K562 (cell line): Measurements from ENCODE around the gene CDK9. TPM values are rescaled to one million over a fixed set of nuclear protein-coding genes. Genes with fewer than 3 reads are reported as not detected.

Experiments
- BDP1 ChIP-seq: IDR thresholded peaks from 3 replicates; pipeline ENCODE4 v1.6.1; 2011; ENCODE audit not compliant: insufficient read length, insufficient read depth
- CBX8 ChIP-seq: fragments of 200-600 bp; sonication (generic); IDR thresholded peaks from 2 replicates; pipeline ENCODE4 v1.6.1; 2012; ENCODE audit warnings: borderline replicate concordance, mixed run types, low read depth, mild to moderate bottlenecking, moderate library complexity, mixed read lengths, low read length, control low read depth, inconsistent platforms; ENCODE audit not compliant: poor library complexity, severe bottlenecking; ENCODE audit errors: extremely low read depth
- CXXC5 ChIP-seq: fragments of 250-450 bp; sonication (Bioruptor Pico); IDR thresholded peaks from 2 replicates; pipeline ENCODE4 v1.8.0; 2022; ENCODE audit warnings: inconsistent platforms, mild to moderate bottlenecking, moderate library complexity
- DACH1 ChIP-seq: fragments of 450-650 bp; IDR thresholded peaks from 2 replicates; pipeline ENCODE4 v1.6.1; 2018; ENCODE audit not compliant: partially characterized antibody
- E2F3 ChIP-seq: fragments of 250-450 bp; sonication (Bioruptor Pico); IDR thresholded peaks from 2 replicates; pipeline ENCODE4 v1.4.0; 2020; ENCODE audit warnings: mild to moderate bottlenecking
- ESRRB ChIP-seq: fragments of 250-450 bp; sonication (Bioruptor Pico); IDR thresholded peaks from 2 replicates; pipeline ENCODE4 v1.5.0; 2020; ENCODE audit warnings: mild to moderate bottlenecking, moderate library complexity, borderline replicate concordance
- FIP1L1 ChIP-seq: fragments of 200-400 bp; formaldehyde crosslinking; IDR thresholded peaks from 2 replicates; pipeline ENCODE4 v1.6.1; 2018; ENCODE audit warnings: mild to moderate bottlenecking, low read depth, low read length; ENCODE audit not compliant: poor library complexity, severe bottlenecking
- GTF2F1 ChIP-seq: IDR thresholded peaks from 2 replicates; pipeline ENCODE4 v1.6.1; 2011; ENCODE audit warnings: low read depth, low read length, improper control_type of control experiment
- HDAC1 ChIP-seq, 2 experiments: fragments of 450-650 bp; IDR thresholded peaks; 2 replicates each; pipeline ENCODE4 v1.6.1; 2016 to 2017; ENCODE audit warnings: inconsistent platforms in 1 of 2, mild to moderate bottlenecking in 1 of 2, moderate library complexity in 1 of 2
- MCM7 ChIP-seq, 2 experiments: fragments of 450-650 bp; IDR thresholded peaks; 2 replicates each; pipeline ENCODE4 v1.6.1; 2016 to 2018
- MEIS2 ChIP-seq: fragments of 450-650 bp; IDR thresholded peaks from 2 replicates; pipeline ENCODE4 v1.6.1; 2014; ENCODE audit warnings: mild to moderate bottlenecking; ENCODE audit not compliant: partially characterized antibody
- NCOR1 ChIP-seq: fragments of 450-650 bp; IDR thresholded peaks from 2 replicates; pipeline ENCODE4 v1.6.1; 2016; ENCODE audit warnings: mild to moderate bottlenecking, moderate library complexity
- NEUROD1 ChIP-seq: fragments of 150-350 bp; IDR thresholded peaks from 2 replicates; pipeline ENCODE4 v1.6.1; 2014; ENCODE audit warnings: borderline replicate concordance, low read length, low read depth; ENCODE audit not compliant: partially characterized antibody
- PHF8 ChIP-seq: fragments of 200-600 bp; sonication (generic); IDR thresholded peaks from 2 replicates; pipeline ENCODE4 v1.6.1; 2012; ENCODE audit warnings: mixed run types, mild to moderate bottlenecking, inconsistent platforms, low read length, moderate library complexity, borderline replicate concordance
- POLR3G ChIP-seq: IDR thresholded peaks from 2 replicates; pipeline ENCODE4 v1.6.1; 2011; ENCODE audit not compliant: insufficient read length, insufficient replicate concordance; ENCODE audit errors: extremely low read depth
- PYGO2 ChIP-seq: fragments of 450-650 bp; IDR thresholded peaks from 2 replicates; pipeline ENCODE4 v1.6.1; 2016; ENCODE audit warnings: mild to moderate bottlenecking, missing genetic modification characterization, moderate library complexity, missing compliant biosample characterization
- SMAD4 ChIP-seq: fragments of 250-450 bp; sonication (Bioruptor Pico); conservative IDR thresholded peaks from 2 replicates; pipeline ENCODE4 v1.8.0; 2021; ENCODE audit warnings: inconsistent platforms, mild to moderate bottlenecking, moderate library complexity
- TSC22D4 ChIP-seq: fragments of 450-650 bp; IDR thresholded peaks from 2 replicates; pipeline ENCODE4 v1.6.1; 2016; ENCODE audit warnings: missing genetic modification characterization, missing biosample characterization, control low read depth
- XRCC3 ChIP-seq: fragments of 450-650 bp; IDR thresholded peaks from 2 replicates; pipeline ENCODE4 v1.6.1; 2017; ENCODE audit warnings: mild to moderate bottlenecking, moderate library complexity
- ZFP36 ChIP-seq: fragments of 150-350 bp; IDR thresholded peaks from 2 replicates; pipeline ENCODE4 v1.6.1; 2018; ENCODE audit warnings: low read length, low read depth; ENCODE audit not compliant: partially characterized antibody
- ZKSCAN1 ChIP-seq: fragments of 150-350 bp; IDR thresholded peaks from 2 replicates; pipeline ENCODE4 v1.6.1; 2016; ENCODE audit warnings: low read depth, low read length
- ZNF121 ChIP-seq: sonication (generic); formaldehyde crosslinking; conservative IDR thresholded peaks from 2 replicates; pipeline ENCODE4 v1.8.0; 2022; ENCODE audit warnings: missing genetic modification reagents
- ZNF124 ChIP-seq: sonication (generic); formaldehyde crosslinking; IDR thresholded peaks from 2 replicates; pipeline ENCODE4 v1.8.1; 2022; ENCODE audit warnings: missing genetic modification reagents
- polyA plus RNA-seq, 8 experiments: library from polyadenylated mRNA; depleted of rRNA in 4 of 8; stranded (reverse) in 5 of 8; unstranded in 3 of 8; fragments of >200 nt; fragmentation: Nextera tagmentation in 2 of 8; fragmentation: Illumina TruSeq in 1 of 8; extraction: Ambion mirVana in 2 of 8; extraction: Trizol in 1 of 8; gene quantifications; 2 replicates each; pipeline versions ENCODE4 v1.2.1 to v1.2.3, GENCODE V29; 2011 to 2014; ENCODE audit warnings: inconsistent platforms in 1 of 8, missing spikeins in 1 of 8
- total RNA-seq, 7 experiments: library from RNA; depleted of rRNA in 6 of 7; stranded (reverse); fragments of >200 nt in 6 of 7; fragmentation: Illumina TruSeq in 2 of 7; extraction: Trizol in 2 of 7; gene quantifications; 2 replicates each; pipeline versions ENCODE4 v1.2.1 to v1.2.3, GENCODE V29; 2011 to 2021; ENCODE audit warnings: low replicate concordance in 1 of 7
- TF ChIP-seq, protein P1 (sequence below): sonication (generic); IDR thresholded peaks from 2 replicates; pipeline ENCODE4 v1.6.1; 2016
- TF ChIP-seq, protein P2 (sequence below): fragments of 450-650 bp; IDR thresholded peaks from 2 replicates; pipeline ENCODE4 v1.6.1; 2016

The CDK9 gene
- total and polyA plus RNA-seq, 9 of the 15 experiments (the other 6 are each of a cell fraction or from before 2014, with no cell fraction given), result 4.2 to 78.6 (median 33.0) TPM

DNA sequence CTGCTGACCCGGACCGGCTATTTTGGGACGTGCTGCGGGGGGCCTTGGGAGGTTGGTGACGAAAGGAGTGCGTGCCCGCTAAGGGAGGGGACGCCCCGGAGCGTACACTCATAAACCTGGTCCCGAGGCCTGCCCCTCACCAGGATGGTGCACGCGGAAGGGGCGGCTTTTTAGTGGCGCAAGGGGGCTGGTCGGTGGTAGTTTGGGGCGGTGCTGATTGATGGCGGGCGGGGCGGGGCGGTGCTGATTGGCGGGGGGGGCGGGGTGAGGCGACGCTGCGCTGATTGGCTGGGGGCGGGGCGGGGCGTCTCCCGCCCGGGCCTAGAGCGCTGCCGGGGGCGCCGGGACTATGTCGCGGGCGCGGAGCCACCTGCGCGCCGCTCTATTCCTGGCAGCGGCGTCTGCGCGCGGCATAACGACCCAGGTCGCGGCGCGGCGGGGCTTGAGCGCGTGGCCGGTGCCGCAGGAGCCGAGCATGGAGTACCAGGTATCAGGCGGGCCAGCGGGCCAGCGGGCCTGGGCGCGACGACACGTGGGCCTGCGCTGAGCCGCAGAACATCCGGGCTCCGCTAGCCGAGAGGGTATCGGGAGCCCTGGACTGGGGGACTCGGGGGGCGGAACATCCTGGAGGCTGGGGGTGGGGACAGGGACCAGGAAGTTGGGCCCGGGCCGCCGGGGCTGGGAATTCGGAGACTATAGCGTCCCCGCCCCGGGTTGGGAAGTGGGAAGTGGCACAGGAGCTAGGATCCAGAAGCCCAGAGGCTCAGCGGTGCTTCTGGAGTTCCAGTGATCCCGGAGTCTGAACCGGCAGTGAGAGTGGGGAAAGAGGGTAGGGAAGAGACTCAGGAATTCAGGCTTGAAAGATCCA, 17.0 kb downstream of the CDK9 start, which contains the start of gene FPGS (continued):
- TF ChIP-seq GTF2F1 (0 out of 2 replicates have a peak, but pooled peaks have one; percentile 45), PHF8 (peak; percentile 93; the same call in 1 of the 2 replicates), SMAD4 (CRISPR knock-in tag) (peak; percentile 71; the same call in 1 of the 2 replicates), ZKSCAN1 (0 out of 2 replicates have a peak, but pooled peaks have one; percentile 18), NEUROD1 (peak; percentile 43), MEIS2 (peak; percentile 37), HDAC1 (IDR thresholded peaks at IDR 0.05) (peak; percentile 87 to 98; a peak in 3 of 4 replicates), PYGO2 (tag) (no peak), ESRRB (CRISPR knock-in tag) (no peak), CXXC5 (CRISPR knock-in tag) (peak; percentile 90), ZNF121 (no peak), DACH1 (peak; percentile 4), NCOR1 (no peak), FIP1L1 (peak; percentile 83), MCM7 (IDR thresholded peaks at IDR 0.05) (no peak), XRCC3 (no peak), ZNF124 (CRISPR knock-in tag) (no peak), E2F3 (CRISPR knock-in tag) (peak; percentile 72; the same call in 1 of the 2 replicates), BDP1 (no peak), TSC22D4 (tag) (no peak), CBX8 (no peak), POLR3G (no peak), ZFP36 (no peak)
- TF ChIP-seq, protein P1, sequence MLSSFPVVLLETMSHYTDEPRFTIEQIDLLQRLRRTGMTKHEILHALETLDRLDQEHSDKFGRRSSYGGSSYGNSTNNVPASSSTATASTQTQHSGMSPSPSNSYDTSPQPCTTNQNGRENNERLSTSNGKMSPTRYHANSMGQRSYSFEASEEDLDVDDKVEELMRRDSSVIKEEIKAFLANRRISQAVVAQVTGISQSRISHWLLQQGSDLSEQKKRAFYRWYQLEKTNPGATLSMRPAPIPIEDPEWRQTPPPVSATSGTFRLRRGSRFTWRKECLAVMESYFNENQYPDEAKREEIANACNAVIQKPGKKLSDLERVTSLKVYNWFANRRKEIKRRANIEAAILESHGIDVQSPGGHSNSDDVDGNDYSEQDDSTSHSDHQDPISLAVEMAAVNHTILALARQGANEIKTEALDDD, result no peak
- TF ChIP-seq, protein P2, sequence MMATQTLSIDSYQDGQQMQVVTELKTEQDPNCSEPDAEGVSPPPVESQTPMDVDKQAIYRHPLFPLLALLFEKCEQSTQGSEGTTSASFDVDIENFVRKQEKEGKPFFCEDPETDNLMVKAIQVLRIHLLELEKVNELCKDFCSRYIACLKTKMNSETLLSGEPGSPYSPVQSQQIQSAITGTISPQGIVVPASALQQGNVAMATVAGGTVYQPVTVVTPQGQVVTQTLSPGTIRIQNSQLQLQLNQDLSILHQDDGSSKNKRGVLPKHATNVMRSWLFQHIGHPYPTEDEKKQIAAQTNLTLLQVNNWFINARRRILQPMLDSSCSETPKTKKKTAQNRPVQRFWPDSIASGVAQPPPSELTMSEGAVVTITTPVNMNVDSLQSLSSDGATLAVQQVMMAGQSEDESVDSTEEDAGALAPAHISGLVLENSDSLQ, result peak; percentile 85
